Measurements from ENCODE around the gene AP5B1.
A peak's percentile ranks its signal among the peaks of the same experiment; 100 is the strongest.

Gene AP5B1

DNA sequence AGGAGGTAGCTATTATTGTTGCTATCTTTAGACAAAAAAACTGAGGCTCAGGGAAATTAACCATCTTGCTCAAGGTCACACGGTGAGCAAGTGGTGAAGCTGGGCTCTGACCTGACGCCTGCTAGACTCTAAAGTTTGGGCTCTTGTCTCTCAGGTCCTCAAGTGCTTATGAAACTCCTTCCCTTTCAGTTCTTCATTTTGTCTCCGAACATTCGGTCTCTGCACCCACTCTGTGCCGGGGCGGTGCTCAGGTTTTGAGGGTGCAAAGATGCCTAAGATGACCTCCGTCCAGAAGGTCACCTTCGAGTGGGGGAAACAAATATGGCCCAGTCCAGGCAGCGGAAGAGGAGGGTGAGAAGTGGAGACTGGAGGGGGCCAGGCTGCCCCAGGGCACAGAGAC is 22.1 kb upstream of the AP5B1 start:
- no peak for DNase-seq (ENCODE audit: low read depth in 2 of 2)

DNA sequence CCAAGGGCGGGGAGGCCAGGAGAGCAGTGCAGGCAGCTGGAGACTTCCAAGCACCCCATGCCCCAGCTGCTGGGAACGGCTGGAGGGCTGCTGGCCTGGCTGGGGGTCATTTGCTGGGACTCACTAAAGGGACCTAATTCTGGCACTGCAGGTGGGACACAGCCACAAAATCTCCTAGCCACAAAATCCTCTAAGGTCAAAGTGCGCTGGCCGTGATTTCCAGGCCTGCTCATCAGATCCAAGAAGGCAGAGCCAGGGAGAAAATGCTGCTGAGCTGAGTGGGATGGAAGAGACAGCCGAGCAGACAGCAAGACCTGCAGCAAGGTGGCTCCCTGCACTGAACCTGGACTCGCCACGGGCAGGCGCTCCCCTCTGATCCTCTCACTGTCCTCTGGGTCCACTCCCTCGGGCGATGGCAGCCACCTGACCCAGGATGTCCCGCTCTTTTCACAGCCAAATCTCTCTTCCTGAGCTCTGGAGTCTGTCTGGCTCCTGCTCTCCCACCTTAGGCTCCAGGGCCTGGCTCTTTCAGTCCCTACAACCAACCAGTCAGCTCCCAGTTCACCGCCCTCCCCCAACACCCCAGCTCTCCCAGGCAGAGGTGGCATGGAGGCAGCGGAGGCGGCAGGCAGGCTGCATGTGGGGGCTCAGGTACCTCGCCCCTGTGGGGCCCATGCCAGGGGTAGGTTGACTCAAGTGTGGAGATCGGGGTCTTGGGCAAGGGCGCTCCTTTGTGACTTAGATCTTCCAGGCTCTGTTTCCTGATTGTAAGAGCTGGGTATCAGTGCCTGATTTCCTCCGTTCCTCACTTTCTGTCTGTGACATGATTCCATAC is 20.6 kb upstream of the AP5B1 start:
- DNase-seq (ENCODE audit: low read depth in 2 of 2): no peak

DNA sequence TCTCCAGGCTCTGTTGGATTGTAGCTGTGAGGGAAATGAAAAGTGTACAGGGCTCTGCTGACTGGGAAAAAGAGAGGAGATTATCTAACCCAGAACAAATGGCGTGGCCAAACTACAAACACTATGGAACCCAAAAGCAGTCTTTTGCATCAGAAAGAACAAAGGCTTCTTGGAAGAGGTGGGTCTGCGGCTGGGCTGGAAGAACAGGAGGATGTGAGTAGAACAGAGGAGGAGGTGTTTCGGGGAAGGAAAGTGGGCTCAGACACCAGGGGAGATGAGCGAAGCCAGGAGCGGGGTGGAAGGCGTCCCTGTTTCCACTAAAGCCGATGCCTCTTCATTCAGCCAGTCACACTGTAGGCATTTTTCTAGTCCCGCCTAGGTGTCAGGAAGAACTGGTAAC is 18.1 kb upstream of the AP5B1 start:
- no peak for DNase-seq (ENCODE audit: low read depth in 2 of 2)

DNA sequence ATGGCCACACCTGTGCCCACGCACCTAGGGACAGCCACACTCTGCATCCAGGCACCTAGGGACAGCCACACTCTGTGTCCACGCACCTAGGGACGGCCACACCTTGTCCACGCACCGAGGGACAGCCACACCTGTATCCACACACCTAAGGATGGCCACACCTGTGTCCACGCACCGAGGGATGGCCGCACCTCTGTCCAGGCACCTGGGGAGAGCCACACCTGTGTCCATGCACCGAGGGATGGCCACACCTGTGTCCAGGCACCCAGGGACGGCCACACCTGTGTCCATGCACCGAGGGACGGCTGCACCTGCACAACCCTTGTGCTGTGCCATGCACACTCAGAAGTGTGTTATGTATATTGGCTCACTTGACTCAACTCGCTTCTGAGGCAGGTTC is 16.9 kb upstream of the AP5B1 start:
- no peak for DNase-seq (ENCODE audit: low read depth in 2 of 2)

DNA sequence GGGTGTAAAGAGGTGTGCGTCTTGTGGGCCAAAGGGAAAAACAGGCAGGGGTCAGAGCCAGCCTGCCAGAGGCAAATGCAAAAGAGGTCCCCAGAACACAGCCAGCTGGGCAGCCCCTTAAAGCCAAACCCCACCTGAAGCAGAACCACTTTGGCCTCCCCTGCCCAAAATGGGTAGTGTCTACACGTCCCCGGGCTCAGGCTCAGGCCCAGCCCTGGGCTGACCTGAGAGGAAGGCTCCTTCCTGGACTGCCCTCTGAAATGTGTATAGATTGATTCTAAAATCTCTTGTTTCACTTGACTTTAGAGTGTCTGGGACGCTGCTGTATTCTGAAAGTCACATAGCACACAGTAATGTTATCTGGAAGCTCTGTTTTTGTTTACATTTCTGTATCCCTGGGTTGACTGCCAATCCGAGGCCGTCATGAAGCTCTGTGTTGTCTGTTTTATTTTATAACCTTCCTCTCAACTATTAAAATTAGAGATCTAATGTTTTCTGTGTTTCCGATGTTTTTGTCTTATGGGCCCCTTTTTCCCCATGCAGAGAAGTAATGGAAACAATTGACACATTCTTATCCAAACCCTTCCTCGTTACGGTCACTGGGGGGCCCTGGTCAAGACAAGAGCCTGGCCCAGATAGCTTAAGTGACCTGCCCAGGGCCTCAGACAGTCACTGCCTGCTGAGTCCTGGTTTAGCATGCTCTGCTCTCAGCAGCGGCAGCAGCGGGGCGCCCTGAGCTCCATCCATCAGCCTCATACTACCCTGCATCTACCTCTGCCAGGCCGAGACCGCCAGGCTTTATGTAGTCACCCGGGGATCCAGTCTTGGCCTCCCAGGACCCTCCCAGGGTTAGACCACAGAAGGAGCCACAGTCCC is 16.2 kb upstream of the AP5B1 start:
- DNase-seq (ENCODE audit: low read depth in 2 of 2): no peak

DNA sequence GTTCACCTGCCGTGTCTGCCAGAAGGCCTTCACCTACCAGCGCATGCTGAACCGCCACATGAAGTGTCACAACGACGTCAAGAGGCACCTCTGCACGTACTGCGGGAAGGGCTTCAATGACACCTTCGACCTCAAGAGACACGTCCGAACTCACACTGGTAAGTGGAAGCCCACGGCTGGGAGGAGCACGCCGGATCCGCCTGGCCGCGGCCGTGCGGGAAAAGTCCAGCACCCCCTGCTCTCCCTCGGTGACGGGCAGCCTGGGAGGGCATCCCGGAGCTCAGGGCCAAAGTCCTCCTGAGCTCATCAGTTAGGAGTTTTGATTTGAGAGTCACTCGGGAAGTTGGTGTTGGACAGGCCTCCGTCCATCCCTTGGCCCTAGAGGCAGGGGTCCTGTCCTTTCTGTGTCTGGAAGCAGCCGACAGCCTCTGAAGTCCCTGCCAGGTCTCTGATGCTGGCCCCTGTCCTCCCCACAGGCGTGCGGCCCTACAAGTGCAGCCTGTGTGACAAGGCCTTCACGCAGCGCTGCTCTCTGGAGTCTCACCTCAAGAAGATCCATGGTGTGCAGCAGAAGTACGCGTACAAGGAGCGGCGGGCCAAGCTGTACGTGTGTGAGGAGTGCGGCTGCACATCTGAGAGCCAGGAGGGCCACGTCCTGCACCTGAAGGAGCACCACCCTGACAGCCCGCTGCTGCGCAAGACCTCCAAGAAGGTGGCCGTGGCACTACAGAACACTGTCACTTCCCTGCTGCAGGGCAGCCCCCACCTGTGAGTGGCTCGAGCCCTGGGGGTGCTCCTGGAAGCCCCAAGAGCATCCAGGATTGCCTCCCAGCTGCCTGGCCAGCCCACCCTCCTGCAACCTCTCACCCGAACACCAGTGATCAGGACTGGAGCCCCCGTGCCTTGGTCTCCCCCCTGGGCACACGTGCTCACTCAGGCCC is 14.1 kb upstream of the AP5B1 start:
- no peak for DNase-seq (ENCODE audit: low read depth in 2 of 2)

DNA sequence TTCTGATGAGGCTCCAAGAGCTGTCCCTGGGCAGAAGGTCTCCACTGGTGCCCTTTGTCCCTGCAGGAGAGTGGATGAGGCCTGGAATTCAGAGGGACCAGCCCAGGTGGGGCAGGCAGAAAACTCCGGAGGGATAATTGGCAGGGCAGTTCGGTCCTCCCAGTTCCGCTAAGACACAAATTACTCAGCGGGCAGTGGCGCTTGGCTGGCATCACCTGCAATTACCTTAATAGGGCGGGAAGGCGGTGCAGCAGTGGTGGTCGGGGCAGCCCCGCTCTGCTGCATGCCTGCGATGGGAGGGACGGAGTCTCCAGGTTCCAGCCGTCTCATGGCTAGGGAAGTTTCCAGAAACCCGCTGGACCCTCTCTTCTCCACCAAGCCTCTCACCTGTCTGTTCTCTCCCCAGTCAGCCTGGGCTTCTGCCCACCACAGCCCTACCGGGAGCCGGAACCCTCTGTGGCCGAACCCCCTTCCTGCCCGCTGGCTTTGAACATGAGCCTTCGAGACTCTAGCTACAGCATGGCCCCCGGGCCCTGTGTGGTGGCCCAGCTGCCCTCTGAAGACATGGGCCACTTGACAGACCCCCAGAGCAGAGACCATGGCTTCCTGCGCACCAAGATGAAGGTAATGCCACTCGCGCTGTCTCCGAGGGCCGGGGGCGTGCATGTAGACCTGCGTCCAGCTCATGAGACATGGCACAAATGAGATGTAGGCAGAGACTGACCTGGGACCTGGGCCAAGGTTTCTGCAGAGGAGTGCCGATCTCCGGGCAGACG is 13.0 kb upstream of the AP5B1 start:
- no peak for DNase-seq (ENCODE audit: low read depth in 2 of 2)

DNA sequence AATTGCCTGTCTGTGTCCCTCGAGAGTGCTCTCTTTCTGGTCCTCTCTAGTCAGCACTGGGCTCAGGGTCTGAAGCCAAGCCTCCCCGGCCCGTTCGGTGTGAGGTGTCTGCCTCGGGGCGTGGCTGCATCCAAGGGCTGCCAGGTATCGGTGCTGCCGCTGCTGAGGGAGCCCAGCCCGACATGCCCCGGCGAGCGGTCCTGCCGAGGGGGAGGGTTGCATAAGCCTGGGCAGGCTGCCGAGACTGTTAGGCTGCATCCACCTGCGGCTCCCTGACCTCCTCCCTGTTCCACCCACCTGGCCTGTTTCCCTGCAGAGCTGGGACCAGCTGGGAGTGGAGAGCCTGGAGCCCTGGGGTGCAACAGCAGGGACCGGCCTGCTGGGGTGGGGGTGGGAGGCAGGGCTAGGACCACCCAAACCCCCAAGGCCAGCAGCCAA is 12.4 kb upstream of the AP5B1 start:
- DNase-seq (ENCODE audit: low read depth in 2 of 2): no peak

DNA sequence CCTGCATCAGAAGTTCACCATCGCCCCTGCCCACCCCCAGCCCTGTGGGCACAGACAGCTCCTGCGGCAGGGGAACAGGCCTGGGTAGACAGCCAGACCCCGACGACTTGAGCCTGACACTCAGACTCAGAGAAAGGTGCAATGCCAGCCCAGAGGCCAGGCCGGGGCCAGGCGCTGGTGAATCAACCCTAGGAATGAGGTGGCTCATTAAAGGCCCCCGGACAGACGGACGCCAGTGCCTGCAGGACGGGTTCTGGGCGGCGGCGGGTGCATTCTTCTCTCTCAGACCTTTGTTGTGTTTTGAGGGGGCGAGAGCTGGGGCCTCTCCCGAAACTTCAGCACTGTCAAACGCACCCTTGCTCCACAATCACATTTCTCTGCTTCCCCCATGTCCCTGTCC is 11.7 kb upstream of the AP5B1 start:
- DNase-seq (ENCODE audit: low read depth in 2 of 2): no peak

DNA sequence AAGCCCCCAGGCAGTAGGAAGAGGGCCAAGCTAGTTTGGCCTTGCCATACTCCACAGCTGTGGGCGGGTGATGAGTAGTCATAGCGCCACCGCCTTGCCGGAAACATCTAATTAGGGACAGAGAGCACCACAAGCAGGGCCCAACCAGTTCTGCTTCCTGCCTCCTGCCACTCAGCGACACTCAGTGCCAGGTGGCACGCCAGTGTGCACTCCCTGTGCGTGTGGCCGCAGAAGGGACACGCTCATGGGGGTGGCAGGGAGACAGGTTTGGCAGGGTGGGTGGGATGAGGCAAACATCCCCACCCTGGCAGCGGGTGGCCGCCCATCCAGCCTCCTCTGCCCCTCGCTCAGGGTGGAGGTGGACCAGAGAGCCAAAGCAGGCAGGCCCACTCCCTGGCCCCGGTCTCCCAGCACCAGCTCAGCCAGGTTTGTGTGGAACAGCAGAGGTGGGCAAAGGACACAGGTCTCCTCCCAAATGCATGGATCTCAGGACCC is 11.0 kb upstream of the AP5B1 start:
- DNase-seq (ENCODE audit: low read depth in 2 of 2): peak in 1 of 2 experiments; percentile 43

DNA sequence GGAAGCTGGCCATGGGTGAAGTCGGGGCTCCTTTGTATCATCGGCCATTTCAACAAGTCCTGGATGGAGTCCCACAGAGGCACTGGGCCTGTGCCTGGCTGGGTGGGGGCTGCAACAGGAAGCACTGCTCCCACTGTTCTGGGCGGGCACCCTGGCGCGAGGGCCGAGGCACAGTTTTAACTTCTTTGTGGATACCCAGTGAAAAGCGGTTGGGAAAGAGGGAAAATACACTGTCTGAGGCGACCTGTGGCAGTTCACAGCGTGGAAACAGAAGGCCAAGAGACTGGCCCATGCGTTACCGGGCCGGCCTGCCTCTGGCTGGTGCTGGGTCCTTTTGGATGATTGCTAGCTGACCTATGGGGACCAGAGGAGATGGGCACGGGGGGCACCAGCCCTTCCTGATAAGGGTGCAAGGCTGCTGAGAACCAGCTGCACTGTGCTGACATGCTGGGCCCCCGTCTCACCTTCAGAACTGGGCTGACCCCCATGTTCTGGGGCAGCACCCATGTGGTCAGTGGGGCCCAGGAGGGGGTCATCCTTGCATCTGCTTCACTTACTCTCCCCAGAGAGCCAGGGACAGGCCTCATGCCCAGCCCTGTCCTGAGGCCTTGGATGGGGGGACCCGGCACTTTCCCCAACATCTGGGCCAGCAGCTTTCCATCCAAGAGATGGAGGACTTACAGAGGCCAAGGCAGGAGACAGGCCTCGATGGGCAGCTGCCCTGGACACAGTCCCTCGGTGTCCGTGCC is 10.3 kb upstream of the AP5B1 start:
- DNase-seq (ENCODE audit: low read depth in 2 of 2): no peak

DNA sequence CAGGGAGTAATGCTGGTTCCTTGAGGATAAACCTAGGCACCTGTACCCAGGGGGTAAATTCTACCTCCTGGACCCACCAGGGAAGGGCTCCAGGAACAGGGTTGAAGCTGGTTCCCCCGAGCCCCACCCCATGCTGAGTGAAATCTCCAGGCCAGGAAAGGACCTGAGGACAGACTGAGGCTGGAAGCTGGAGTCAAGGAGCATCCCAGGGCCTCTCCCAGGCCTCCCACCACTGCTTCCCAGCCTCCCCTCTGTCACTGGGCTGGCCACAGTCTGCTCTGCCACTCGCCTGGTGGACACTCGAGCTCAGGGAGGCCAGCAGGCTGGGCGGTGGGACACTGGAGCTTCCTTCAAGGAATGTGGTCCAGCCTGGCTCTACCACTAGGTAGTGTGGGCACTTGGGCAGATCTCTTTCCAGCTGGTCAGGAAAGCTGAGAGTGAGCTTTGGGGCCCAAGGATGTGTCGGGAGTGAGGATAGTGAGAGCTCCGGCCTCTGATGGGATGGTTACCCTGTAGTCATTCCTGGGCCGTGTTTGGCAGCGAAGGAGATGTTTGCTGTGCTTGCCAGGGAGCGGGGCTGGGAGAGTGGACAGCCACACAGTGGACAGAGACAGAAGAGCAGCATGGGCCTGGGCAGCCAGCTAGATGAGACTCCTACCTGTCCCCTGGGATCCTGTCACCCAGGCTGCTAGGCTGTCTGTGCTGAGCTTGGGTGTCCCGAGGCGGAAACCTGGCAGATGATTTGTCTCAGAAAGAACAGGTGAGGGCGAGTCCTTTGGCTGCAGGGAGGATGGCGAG is 9.5 kb upstream of the AP5B1 start:
- no peak for DNase-seq (ENCODE audit: low read depth in 2 of 2)

DNA sequence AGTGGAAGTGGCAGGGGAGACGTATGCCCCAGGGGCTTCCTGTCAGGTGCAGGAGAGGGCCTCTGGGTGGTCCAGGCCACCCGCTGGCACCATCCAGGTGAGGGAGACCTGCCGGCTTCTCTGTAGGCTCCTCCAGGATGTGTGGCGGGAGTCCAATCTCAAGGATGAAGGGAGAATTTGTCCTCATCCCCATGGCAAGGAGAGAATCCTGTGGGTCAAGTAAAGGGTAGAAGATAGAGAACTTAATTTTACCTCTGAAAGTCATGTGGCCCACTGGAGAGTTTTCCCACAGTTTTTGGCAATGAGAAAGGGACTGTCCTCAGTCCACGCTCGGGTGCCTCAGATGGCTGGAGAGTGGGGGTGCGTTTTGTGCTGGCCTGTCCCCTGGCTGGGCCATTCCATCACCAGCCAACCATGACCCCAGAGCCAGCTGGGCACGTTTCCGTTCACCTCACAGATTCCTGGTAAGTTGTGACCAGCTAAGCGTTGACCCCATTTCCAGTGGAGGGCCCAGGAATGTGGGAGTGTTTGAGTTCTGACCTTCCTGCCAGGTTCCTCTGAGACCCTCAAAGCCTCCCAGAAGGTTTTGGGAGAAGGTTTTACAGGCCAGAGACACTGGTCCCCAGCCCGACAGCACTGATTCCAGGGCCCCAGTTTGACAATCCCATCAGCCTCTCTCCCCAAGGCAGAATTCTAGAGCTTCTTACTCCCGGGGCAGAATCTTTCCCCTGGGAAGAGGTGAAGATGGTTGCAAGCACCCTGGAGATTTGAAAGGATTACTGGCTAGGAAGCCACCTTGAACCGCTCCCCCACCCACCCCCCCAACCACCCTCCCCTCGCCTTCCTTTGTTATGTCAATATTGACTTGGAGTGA is 8.7 kb upstream of the AP5B1 start:
- DNase-seq (ENCODE audit: low read depth in 2 of 2): no peak

DNA sequence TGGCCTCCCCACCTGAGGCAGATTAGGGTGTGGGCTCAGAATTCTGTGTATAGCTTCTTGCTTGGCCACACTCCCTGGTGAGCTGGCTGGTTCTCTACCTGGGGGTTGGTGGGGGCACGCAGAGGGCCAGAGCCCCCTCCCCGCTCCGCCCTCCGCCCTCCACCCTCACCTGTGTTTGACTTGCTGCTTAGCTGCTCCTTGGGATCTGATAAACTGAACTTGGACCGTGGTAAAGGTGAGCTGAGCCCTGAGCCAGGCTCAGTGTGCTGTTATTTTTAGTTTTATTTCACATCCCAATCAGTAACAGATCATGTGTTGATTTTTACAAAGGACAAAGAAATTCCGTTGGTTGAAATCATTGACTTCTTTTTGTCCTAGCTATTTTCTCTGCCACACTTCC is 8.0 kb upstream of the AP5B1 start:
- DNase-seq (ENCODE audit: low read depth in 2 of 2): no peak

DNA sequence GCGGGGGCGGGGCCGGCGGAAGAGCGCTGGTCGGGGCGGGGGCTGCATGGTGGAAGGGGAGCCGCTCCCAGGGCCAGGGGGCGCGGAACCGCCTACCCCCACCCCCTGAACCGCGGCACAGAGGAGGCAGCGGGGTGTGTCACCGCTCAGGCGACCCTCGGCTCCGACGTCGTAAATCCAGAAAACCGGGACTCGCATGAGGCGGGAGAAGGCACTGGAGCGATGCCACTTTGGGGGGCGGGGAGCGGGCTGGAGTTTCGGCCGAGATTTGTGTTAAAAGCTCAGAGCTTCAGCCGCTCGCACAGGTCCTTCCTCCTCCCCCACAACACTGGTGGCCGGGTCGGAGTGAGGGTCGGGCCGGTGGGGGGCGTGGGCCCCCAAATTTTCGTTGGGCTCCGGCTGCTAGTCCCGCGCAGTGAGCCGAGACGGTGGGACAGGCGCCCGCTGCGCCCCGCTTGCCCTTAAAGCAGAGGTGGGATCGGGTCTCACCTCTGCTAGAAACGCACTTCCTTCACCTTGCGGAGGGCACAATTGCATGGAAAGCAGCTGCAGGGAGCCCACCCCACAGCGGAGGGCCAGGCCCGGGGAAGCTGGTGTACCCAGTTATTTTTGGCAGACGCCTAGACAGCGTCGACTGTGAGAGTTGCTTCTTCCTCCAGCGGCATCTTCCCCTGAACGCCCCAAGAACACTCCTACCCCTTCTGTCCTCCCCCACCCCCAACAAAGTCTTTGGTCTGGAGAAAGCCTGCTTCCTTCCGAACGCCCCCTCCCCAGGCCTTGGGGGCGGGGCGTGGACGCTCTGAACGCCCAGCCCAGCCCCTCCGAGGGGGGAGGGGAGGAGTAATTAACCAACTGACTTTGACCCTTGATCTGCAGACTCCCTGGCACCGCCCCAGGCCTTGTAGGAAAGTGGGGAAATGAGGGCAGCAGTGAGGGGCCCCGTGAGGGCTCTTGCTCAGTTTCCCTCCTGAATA is 7.2 kb upstream of the AP5B1 start:
- DNase-seq (ENCODE audit: low read depth in 2 of 2): no peak

DNA sequence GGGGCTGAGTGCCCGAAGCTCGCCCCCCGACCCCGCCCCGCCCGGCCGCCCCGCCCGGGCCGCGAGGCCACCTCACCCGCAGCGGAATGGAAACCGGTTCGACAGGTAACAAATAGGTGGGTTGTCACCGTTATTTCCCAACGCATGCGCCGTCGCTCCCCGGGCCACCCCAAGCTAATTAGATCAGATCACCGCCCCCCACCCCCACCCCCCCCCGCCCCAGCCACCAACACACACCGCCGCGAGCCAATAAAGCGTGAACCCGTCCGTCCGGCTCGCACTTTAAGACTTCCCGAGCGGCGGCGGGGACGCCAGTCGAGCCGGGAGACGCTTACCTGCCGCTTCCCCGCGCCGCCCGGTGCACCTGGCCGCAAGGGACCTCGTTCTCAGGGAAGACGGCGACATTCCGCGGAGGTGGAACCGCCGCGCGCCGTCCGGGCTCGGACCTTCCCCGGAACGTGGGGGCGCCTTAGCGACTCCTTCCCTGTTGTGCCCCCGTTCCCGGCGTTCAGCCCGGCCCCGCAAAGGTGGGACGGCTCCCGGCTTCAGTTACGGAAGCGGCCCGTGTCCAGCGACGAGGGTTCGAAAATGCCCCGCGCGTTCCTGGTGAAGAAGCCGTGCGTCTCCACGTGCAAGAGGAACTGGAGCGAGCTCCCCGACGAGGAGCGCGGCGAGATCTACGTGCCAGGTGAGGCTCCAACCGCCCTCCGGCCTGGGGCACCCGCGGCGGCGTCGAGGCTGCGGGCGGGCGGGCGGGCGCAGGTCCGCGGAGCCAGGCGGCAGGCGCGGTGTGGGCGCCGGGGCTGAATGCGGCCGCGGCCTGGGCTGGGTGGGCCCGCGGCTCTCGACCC is 6.2 kb upstream of the AP5B1 start, which contains the start of gene OVOL1:
OVOL1 (plus strand) TSS at position 278 of the 851 bp plus-strand sequence; CDS start at position 589, 311 bp downstream.
- no peak for DNase-seq (ENCODE audit: low read depth in 2 of 2)
